A549 (cell line): ENCODE measurements around the gene FUCA1.

Source experiments
- EP300 ChIP-seq, 2 experiments: fragments of >200 bp; sonication (Bioruptor Twin); formaldehyde crosslinking; IDR thresholded peaks; 2 replicates in 1 of 2; 3 replicates in 1 of 2; pipeline ENCODE4 v1.6.1; 2016 to 2017
- KDM5A ChIP-seq: fragments of 200-600 bp; sonication (generic); IDR thresholded peaks from 2 replicates; pipeline ENCODE4 v1.6.1; 2016; ENCODE audit warnings: antibody characterized with exemption, mild to moderate bottlenecking
- MAZ ChIP-seq: fragments of 150-350 bp; IDR thresholded peaks from 2 replicates; pipeline ENCODE4 v1.6.1; 2014; ENCODE audit warnings: antibody characterized with exemption, low read depth, low read length, borderline replicate concordance
- POLR2A ChIP-seq: IDR thresholded peaks from 2 replicates; pipeline ENCODE4 v1.6.1; 2012; ENCODE audit warnings: mild to moderate bottlenecking, low read length
- RNF2 ChIP-seq: fragments of 200-600 bp; sonication (generic); IDR thresholded peaks from 2 replicates; pipeline ENCODE4 v1.6.1; 2016; ENCODE audit warnings: low read depth, mild to moderate bottlenecking, antibody characterized with exemption, moderate library complexity, borderline replicate concordance
- TF ChIP-seq, protein P1 (sequence below): fragments of >200 bp; sonication (Bioruptor Twin); formaldehyde crosslinking; IDR thresholded peaks from 3 replicates; pipeline ENCODE4 v1.5.1; 2016
- TF ChIP-seq, protein P2 (sequence below): IDR thresholded peaks from 2 replicates; pipeline ENCODE4 v1.6.1; 2012; ENCODE audit warnings: low read depth, borderline replicate concordance
- TF ChIP-seq, protein P3 (sequence below): fragments of 450-650 bp; IDR thresholded peaks from 2 replicates; pipeline ENCODE4 v1.6.1; 2014; ENCODE audit warnings: antibody characterized with exemption
- TF ChIP-seq, protein P4 (sequence below): fragments of 200-600 bp; sonication (generic); IDR thresholded peaks from 2 replicates; pipeline ENCODE4 v1.6.1; 2016; ENCODE audit warnings: antibody characterized with exemption, mild to moderate bottlenecking, moderate library complexity

DNA sequence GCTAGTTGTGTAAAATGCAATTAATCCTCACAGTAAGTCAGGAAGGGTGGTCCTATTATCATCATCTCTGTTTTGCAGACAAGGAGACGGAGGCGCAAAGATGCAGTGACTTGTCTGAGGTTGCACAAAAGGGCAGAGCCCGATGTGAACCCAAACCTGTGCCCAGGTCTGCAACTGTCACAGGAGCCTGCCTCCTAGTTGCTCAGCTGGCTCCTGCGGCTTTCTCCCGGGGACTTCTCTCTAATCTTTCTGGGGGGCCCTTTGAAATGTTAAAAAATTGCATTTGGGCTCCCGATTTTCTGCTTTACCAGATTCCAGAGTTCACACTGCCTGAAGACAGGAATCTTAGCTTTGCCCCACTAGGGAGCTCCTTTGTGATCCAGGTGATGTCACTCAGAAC, 35.7 kb upstream of the FUCA1 start:
- TF ChIP-seq POLR2A: no peak
- TF ChIP-seq, protein P1, sequence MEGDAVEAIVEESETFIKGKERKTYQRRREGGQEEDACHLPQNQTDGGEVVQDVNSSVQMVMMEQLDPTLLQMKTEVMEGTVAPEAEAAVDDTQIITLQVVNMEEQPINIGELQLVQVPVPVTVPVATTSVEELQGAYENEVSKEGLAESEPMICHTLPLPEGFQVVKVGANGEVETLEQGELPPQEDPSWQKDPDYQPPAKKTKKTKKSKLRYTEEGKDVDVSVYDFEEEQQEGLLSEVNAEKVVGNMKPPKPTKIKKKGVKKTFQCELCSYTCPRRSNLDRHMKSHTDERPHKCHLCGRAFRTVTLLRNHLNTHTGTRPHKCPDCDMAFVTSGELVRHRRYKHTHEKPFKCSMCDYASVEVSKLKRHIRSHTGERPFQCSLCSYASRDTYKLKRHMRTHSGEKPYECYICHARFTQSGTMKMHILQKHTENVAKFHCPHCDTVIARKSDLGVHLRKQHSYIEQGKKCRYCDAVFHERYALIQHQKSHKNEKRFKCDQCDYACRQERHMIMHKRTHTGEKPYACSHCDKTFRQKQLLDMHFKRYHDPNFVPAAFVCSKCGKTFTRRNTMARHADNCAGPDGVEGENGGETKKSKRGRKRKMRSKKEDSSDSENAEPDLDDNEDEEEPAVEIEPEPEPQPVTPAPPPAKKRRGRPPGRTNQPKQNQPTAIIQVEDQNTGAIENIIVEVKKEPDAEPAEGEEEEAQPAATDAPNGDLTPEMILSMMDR: no peak
- TF ChIP-seq MAZ: no peak
- TF ChIP-seq RNF2: no peak
- no peak for TF ChIP-seq KDM5A
- TF ChIP-seq EP300 (IDR thresholded peaks at IDR 0.05): no peak
- TF ChIP-seq, protein P2, sequence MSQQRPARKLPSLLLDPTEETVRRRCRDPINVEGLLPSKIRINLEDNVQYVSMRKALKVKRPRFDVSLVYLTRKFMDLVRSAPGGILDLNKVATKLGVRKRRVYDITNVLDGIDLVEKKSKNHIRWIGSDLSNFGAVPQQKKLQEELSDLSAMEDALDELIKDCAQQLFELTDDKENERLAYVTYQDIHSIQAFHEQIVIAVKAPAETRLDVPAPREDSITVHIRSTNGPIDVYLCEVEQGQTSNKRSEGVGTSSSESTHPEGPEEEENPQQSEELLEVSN: no peak
- TF ChIP-seq, protein P3, sequence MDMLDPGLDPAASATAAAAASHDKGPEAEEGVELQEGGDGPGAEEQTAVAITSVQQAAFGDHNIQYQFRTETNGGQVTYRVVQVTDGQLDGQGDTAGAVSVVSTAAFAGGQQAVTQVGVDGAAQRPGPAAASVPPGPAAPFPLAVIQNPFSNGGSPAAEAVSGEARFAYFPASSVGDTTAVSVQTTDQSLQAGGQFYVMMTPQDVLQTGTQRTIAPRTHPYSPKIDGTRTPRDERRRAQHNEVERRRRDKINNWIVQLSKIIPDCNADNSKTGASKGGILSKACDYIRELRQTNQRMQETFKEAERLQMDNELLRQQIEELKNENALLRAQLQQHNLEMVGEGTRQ: no peak
- TF ChIP-seq, protein P4, sequence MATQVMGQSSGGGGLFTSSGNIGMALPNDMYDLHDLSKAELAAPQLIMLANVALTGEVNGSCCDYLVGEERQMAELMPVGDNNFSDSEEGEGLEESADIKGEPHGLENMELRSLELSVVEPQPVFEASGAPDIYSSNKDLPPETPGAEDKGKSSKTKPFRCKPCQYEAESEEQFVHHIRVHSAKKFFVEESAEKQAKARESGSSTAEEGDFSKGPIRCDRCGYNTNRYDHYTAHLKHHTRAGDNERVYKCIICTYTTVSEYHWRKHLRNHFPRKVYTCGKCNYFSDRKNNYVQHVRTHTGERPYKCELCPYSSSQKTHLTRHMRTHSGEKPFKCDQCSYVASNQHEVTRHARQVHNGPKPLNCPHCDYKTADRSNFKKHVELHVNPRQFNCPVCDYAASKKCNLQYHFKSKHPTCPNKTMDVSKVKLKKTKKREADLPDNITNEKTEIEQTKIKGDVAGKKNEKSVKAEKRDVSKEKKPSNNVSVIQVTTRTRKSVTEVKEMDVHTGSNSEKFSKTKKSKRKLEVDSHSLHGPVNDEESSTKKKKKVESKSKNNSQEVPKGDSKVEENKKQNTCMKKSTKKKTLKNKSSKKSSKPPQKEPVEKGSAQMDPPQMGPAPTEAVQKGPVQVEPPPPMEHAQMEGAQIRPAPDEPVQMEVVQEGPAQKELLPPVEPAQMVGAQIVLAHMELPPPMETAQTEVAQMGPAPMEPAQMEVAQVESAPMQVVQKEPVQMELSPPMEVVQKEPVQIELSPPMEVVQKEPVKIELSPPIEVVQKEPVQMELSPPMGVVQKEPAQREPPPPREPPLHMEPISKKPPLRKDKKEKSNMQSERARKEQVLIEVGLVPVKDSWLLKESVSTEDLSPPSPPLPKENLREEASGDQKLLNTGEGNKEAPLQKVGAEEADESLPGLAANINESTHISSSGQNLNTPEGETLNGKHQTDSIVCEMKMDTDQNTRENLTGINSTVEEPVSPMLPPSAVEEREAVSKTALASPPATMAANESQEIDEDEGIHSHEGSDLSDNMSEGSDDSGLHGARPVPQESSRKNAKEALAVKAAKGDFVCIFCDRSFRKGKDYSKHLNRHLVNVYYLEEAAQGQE: no peak
